Endodermal cell (in vitro differentiated cells): ENCODE data around the gene CASKIN2. TPM values are rescaled to one million over a fixed set of nuclear protein-coding genes. Genes with fewer than 3 reads are reported as not detected.

Experiments used
- DNase-seq: peaks from one replicate; pipeline ENCODE4 v3.0.0-alpha.2; 2017
- H3K27ac ChIP-seq: 2 replicates; pipeline ENCODE4 v1.5.1; 2013; ENCODE audit warnings: mild to moderate bottlenecking, low read depth, low read length, moderate library complexity
- H3K27me3 ChIP-seq: 2 replicates; pipeline ENCODE4 v1.6.1; 2013; ENCODE audit warnings: mild to moderate bottlenecking, low read length, moderate library complexity; ENCODE audit not compliant: insufficient read depth, control insufficient read depth, poor library complexity, severe bottlenecking
- H3K36me3 ChIP-seq: 2 replicates; pipeline ENCODE4 v1.7.0; 2013; ENCODE audit warnings: mild to moderate bottlenecking, low read length, moderate library complexity; ENCODE audit not compliant: control insufficient read depth, insufficient read depth
- H3K4me1 ChIP-seq: one replicate; pipeline ENCODE4 v1.7.0; 2013; ENCODE audit warnings: low read length; ENCODE audit not compliant: control insufficient read depth, insufficient read depth
- H3K4me3 ChIP-seq: 2 replicates; pipeline ENCODE4 v1.5.1; 2013; ENCODE audit warnings: mild to moderate bottlenecking, low read length, moderate library complexity
- H3K9ac ChIP-seq: 2 replicates; pipeline ENCODE4 v1.6.1; 2013; ENCODE audit warnings: mild to moderate bottlenecking, low read length, moderate library complexity; ENCODE audit not compliant: poor library complexity, severe bottlenecking; ENCODE audit errors: extremely low read depth
- H3K9me3 ChIP-seq: 2 replicates; pipeline ENCODE4 v1.6.1; 2013; ENCODE audit warnings: mild to moderate bottlenecking, low read length, moderate library complexity; ENCODE audit not compliant: control insufficient read depth
- H3K27ac Mint-ChIP-seq: 2 replicates; pipeline ENCODE4 v1.8.0; 2020; ENCODE audit warnings: mixed read lengths
- H3K27me3 Mint-ChIP-seq: 2 replicates; pipeline ENCODE4 v1.8.0; 2021; ENCODE audit warnings: mild to moderate bottlenecking, mixed read lengths; ENCODE audit not compliant: insufficient read depth
- H3K36me3 Mint-ChIP-seq: 2 replicates; pipeline ENCODE4 v1.8.0; 2020; ENCODE audit warnings: low read depth, mixed read lengths
- H3K4me1 Mint-ChIP-seq: 2 replicates; pipeline ENCODE4 v1.8.0; 2020; ENCODE audit warnings: mixed read lengths
- H3K4me3 Mint-ChIP-seq: 2 replicates; pipeline ENCODE4 v1.8.0; 2020; ENCODE audit warnings: mild to moderate bottlenecking, moderate library complexity, mixed read lengths
- H3K9me3 Mint-ChIP-seq: 2 replicates; pipeline ENCODE4 v1.8.0; 2020; ENCODE audit warnings: mild to moderate bottlenecking, mixed read lengths
- CTCF ChIP-seq: fragments of 200-600 bp; sonication (generic); conservative IDR thresholded peaks from 2 replicates; pipeline ENCODE4 v1.5.0; 2021; ENCODE audit warnings: antibody characterized with exemption, mild to moderate bottlenecking
- WGBS, 2 experiments: methylation state at CpG; one replicate each; pipeline versions ENCODE4 v1.1.5 to v1.1.7; 2013; ENCODE audit warnings: missing lambda C conversion rate in 2 of 2, mixed read lengths in 1 of 2; ENCODE audit not compliant: insufficient coverage in 1 of 2, insufficient read length in 1 of 2; 5-methylcytosine and 5-hydroxymethylcytosine counted together
- total RNA-seq, 2 donors: library from RNA; stranded (reverse); fragmentation: NEBNext Ultra II Directional in 1 of 2; extraction: Animal tissue kit (Norgen Biotek cat#: 25700) in 1 of 2; gene quantifications; 2 replicates in 1 of 2; 3 replicates in 1 of 2; pipeline ENCODE4 v1.2.1, GENCODE V29; 2021

Gene CASKIN2
- total RNA-seq, 2 donors from 2014 or later, result 26.4 to 31.0 TPM

GRCh38 chr17:75493476-75494129, 21.7 kb downstream of the CASKIN2 start:
- DNase-seq, result no peak
- Mint-ChIP-seq H3K4me3 (no peak overlapping the region), H3K27ac (no peak overlapping the region), H3K27me3 (no peaks in the 10 kb centered on the region), H3K9me3 (no peaks in the 10 kb centered on the region), H3K36me3 (peaks cover 16% of the 10 kb centered on the region), H3K4me1 (no peaks in the 10 kb centered on the region)
- no peaks in the 10 kb centered on the region for H3K4me1 ChIP-seq
- H3K9me3 ChIP-seq, result no peaks in the 10 kb centered on the region
- 95 to 99% methylated on average over 17 to 23 of the region's 23 CpGs for WGBS, 2 experiments
- H3K4me3 ChIP-seq, result no peak overlapping the region
- no peak overlapping the region for H3K9ac ChIP-seq
- peaks cover 8% of the 10 kb centered on the region for H3K36me3 ChIP-seq
- no peaks in the 10 kb centered on the region for H3K27me3 ChIP-seq
- TF ChIP-seq CTCF, result no peak
- H3K27ac ChIP-seq, result no peak overlapping the region

- Histone ChIP-seq H3K9me3 (no peaks in the 10 kb centered on the region), H3K4me1 (no peaks in the 10 kb centered on the region), H3K27ac (no peak overlapping the region), H3K36me3 (peaks cover 8% of the 10 kb centered on the region), H3K27me3 (no peaks in the 10 kb centered on the region), H3K9ac (no peak overlapping the region), H3K4me3 (no peak overlapping the region)
- no peak for DNase-seq
- no peaks in the 10 kb centered on the region for H3K4me1 Mint-ChIP-seq
- peaks cover 16% of the 10 kb centered on the region for H3K36me3 Mint-ChIP-seq
- no peak overlapping the region for H3K4me3 Mint-ChIP-seq
- no peak overlapping the region for H3K27ac Mint-ChIP-seq
- H3K27me3 Mint-ChIP-seq, result peaks cover 1% of the 10 kb centered on the region
- 90 to 98% methylated on average over 17 to 23 of the region's 23 CpGs for WGBS, 2 experiments
- TF ChIP-seq CTCF, result no peak
- H3K9me3 Mint-ChIP-seq, result no peaks in the 10 kb centered on the region
Measured at GRCh38 chr17:75492555-75493168, 22.7 kb downstream of the CASKIN2 start.

GRCh38 chr17:75491680-75492079, 23.7 kb downstream of the CASKIN2 start:
- no peaks in the 10 kb centered on the region for H3K9me3 Mint-ChIP-seq
- Histone ChIP-seq H3K27ac (no peak overlapping the region), H3K27me3 (no peaks in the 10 kb centered on the region), H3K4me3 (no peak overlapping the region), H3K9ac (no peak overlapping the region), H3K4me1 (no peaks in the 10 kb centered on the region), H3K36me3 (peaks cover 8% of the 10 kb centered on the region), H3K9me3 (no peaks in the 10 kb centered on the region)
- H3K27ac Mint-ChIP-seq, result no peak overlapping the region
- H3K4me1 Mint-ChIP-seq, result peaks cover 5% of the 10 kb centered on the region
- peaks cover 17% of the 10 kb centered on the region for H3K36me3 Mint-ChIP-seq
- H3K4me3 Mint-ChIP-seq, result no peak overlapping the region
- WGBS, 2 experiments, result 92 to 100% methylated on average over 5 to 15 of the region's 15 CpGs
- DNase-seq, result no peak
- TF ChIP-seq CTCF, result no peak
- peaks cover 9% of the 10 kb centered on the region for H3K27me3 Mint-ChIP-seq
